Naive thymus-derived CD8-positive, alpha-beta T cell (primary cell): ENCODE results near the gene PARD3. TPM values are rescaled to one million over a fixed set of nuclear protein-coding genes. Genes with fewer than 3 reads are reported as not detected.
A peak's percentile ranks its signal among the peaks of the same experiment; 100 is the strongest.

Source experiments
- ATAC-seq, 2 donors: fragments of 150-1000 bp; cut with Tn5 transposase in 1 of 2; sonication (Bioruptor Pico), chemical (Tn5 transposase) in 1 of 2; 1 replicate in 1 of 2; 2 replicates in 1 of 2; pipeline ENCODE4 v1.10.0; 2021; ENCODE audit warnings: mild to moderate bottlenecking in 2 of 2, moderate library complexity in 2 of 2
- POLR2A ChIA-PET: fragments of 350-600 bp; sonication (Branson Sonifier 250); formaldehyde crosslinking; loops from one replicate; lab custom pipeline; 2021; ENCODE audit warnings: antibody characterized with exemption; lab: Charles Lee
- DNase-seq, 10 donors: peaks; one replicate each; pipeline versions ENCODE4 v3.0.0 to v3.0.0-alpha.2; 2020 to 2022
- H3K27ac Mint-ChIP-seq, 10 donors: one replicate each; pipeline ENCODE4 v1.8.0; 2020 to 2022; ENCODE audit warnings: mild to moderate bottlenecking in 10 of 10, mixed read lengths in 10 of 10, moderate library complexity in 4 of 10, inconsistent platforms in 1 of 10
- H3K27me3 Mint-ChIP-seq, 5 donors: one replicate each; pipeline ENCODE4 v1.8.0; 2021 to 2022; ENCODE audit warnings: mixed read lengths in 5 of 5
- H3K36me3 Mint-ChIP-seq, 3 donors: one replicate each; pipeline ENCODE4 v1.8.0; 2020 to 2022; ENCODE audit warnings: mixed read lengths in 3 of 3, mild to moderate bottlenecking in 2 of 3, inconsistent platforms in 1 of 3
- H3K4me1 Mint-ChIP-seq, 4 donors: one replicate each; pipeline ENCODE4 v1.8.0; 2021 to 2022; ENCODE audit warnings: mixed read lengths in 4 of 4
- H3K4me3 Mint-ChIP-seq, 10 donors: one replicate each; pipeline ENCODE4 v1.8.0; 2020 to 2022; ENCODE audit warnings: mild to moderate bottlenecking in 10 of 10, mixed read lengths in 10 of 10, moderate library complexity in 6 of 10, inconsistent platforms in 1 of 10
- H3K9me3 Mint-ChIP-seq, 9 donors: one replicate each; pipeline ENCODE4 v1.8.0; 2020 to 2022; ENCODE audit warnings: mixed read lengths in 9 of 9, mild to moderate bottlenecking in 3 of 9, inconsistent platforms in 1 of 9, moderate library complexity in 1 of 9
- polyA plus RNA-seq, 3 donors: library from polyadenylated mRNA; unstranded; fragments of 300-500 nt; fragmentation: Illumina TruSeq; gene quantifications; one replicate each; pipeline ENCODE4 v1.2.3, GENCODE V29; 2021
- total RNA-seq, 8 experiments: library from RNA in 2 of 8; stranded (reverse) in 2 of 8; gene quantifications; one replicate each; pipeline ENCODE4 v1.2.3 and lab custom pipeline; 2021 to 2026

PARD3 gene
- total and polyA plus RNA-seq, 5 experiments from 2014 or later = 0.10 to 0.51 (median 0.18) TPM

- H3K4me1 Mint-ChIP-seq = peaks cover 0 to 2% (median 0%) of the 10 kb centered on the region in 4 donors
Measured at GRCh38 chr10:34178756-34179155, 636.3 kb downstream of the PARD3 start.

GRCh38 chr10:34178196-34178595 lies 636.9 kb downstream of the PARD3 start:
- ATAC-seq (no peak), DNase-seq (no peak)
- H3K9me3 Mint-ChIP-seq = no peaks in the 10 kb centered on the region
- peaks cover 0 to 11% (median 0%) of the 10 kb centered on the region in 5 donors for H3K27me3 Mint-ChIP-seq
- H3K4me1 Mint-ChIP-seq = peaks cover 0 to 2% (median 0%) of the 10 kb centered on the region in 4 donors
- H3K36me3 Mint-ChIP-seq = no peaks in the 10 kb centered on the region
- POLR2A ChIA-PET = no interaction called here
- no peak overlapping the region for H3K4me3 Mint-ChIP-seq
- peak overlapping the region in 1 of 10 donors; percentile 54 for H3K27ac Mint-ChIP-seq

More at GRCh38 chr10:34178756-34179155, 636.3 kb downstream of the PARD3 start:
- Mint-ChIP-seq H3K36me3 (no peaks in the 10 kb centered on the region), H3K4me3 (no peak overlapping the region), H3K27me3 (peaks cover 0 to 11% (median 0%) of the 10 kb centered on the region in 5 donors), H3K9me3 (no peaks in the 10 kb centered on the region), H3K27ac (peak overlapping the region in 1 of 10 donors; percentile 54)
- POLR2A ChIA-PET = no interaction called here
- DNase-seq (no peak), ATAC-seq (no peak)

- no peaks in the 10 kb centered on the region for H3K36me3 Mint-ChIP-seq
- ATAC-seq (no peak), DNase-seq (no peak)
- POLR2A ChIA-PET = no interaction called here
- H3K27ac Mint-ChIP-seq = no peak overlapping the region
- peaks cover 0 to 2% (median 0%) of the 10 kb centered on the region in 4 donors for H3K4me1 Mint-ChIP-seq
- no peaks in the 10 kb centered on the region for H3K9me3 Mint-ChIP-seq
- no peak overlapping the region for H3K4me3 Mint-ChIP-seq
- H3K27me3 Mint-ChIP-seq = peaks cover 0 to 11% (median 0%) of the 10 kb centered on the region in 5 donors
Measured at GRCh38 chr10:34177445-34177844, 637.7 kb downstream of the PARD3 start.

GRCh38 chr10:34176351-34176750 lies 638.7 kb downstream of the PARD3 start:
- Mint-ChIP-seq H3K36me3 (no peaks in the 10 kb centered on the region), H3K9me3 (no peaks in the 10 kb centered on the region), H3K4me3 (no peak overlapping the region), H3K27me3 (peaks cover 0 to 11% (median 0%) of the 10 kb centered on the region in 5 donors), H3K27ac (no peak overlapping the region), H3K4me1 (peaks cover 0 to 2% (median 0%) of the 10 kb centered on the region in 4 donors)
- ATAC-seq (no peak), DNase-seq (no peak)
- POLR2A ChIA-PET = no interaction called here

- Mint-ChIP-seq H3K4me3 (no peak overlapping the region), H3K36me3 (no peaks in the 10 kb centered on the region), H3K4me1 (peaks cover 0 to 2% (median 0%) of the 10 kb centered on the region in 4 donors), H3K9me3 (peaks cover 0 to 9% (median 0%) of the 10 kb centered on the region in 9 donors), H3K27ac (no peak overlapping the region), H3K27me3 (peaks cover 0 to 11% (median 2%) of the 10 kb centered on the region in 5 donors)
- POLR2A ChIA-PET = no interaction called here
- ATAC-seq (no peak), DNase-seq (no peak)
Measured at GRCh38 chr10:34175121-34175520, 640.0 kb downstream of the PARD3 start.

- H3K4me1 Mint-ChIP-seq = peaks cover 0 to 2% (median 0%) of the 10 kb centered on the region in 4 donors
- no peak overlapping the region for H3K27ac Mint-ChIP-seq
- DNase-seq (no peak), ATAC-seq (no peak)
- peaks cover 0 to 13% (median 2%) of the 10 kb centered on the region in 5 donors for H3K27me3 Mint-ChIP-seq
- H3K4me3 Mint-ChIP-seq = no peak overlapping the region
- peaks cover 0 to 10% (median 0%) of the 10 kb centered on the region in 9 donors for H3K9me3 Mint-ChIP-seq
- POLR2A ChIA-PET = no interaction called here
- H3K36me3 Mint-ChIP-seq = no peaks in the 10 kb centered on the region
Measured at GRCh38 chr10:34172936-34173533, 642.1 kb downstream of the PARD3 start.

- H3K9me3 Mint-ChIP-seq = peaks cover 0 to 10% (median 0%) of the 10 kb centered on the region in 9 donors
- H3K36me3 Mint-ChIP-seq = no peaks in the 10 kb centered on the region
- POLR2A ChIA-PET = no interaction called here
- H3K4me3 Mint-ChIP-seq = no peak overlapping the region
- DNase-seq (no peak), ATAC-seq (no peak)
- no peaks in the 10 kb centered on the region for H3K4me1 Mint-ChIP-seq
- peaks cover 0 to 10% (median 2%) of the 10 kb centered on the region in 5 donors for H3K27me3 Mint-ChIP-seq
- no peak overlapping the region for H3K27ac Mint-ChIP-seq
Measured at GRCh38 chr10:34171957-34172527, 643.1 kb downstream of the PARD3 start.

GRCh38 chr10:34169677-34170076 lies 645.4 kb downstream of the PARD3 start:
- Mint-ChIP-seq H3K4me1 (no peaks in the 10 kb centered on the region), H3K4me3 (no peak overlapping the region), H3K27me3 (peaks cover 0 to 10% (median 2%) of the 10 kb centered on the region in 5 donors), H3K9me3 (peaks cover 0 to 10% (median 0%) of the 10 kb centered on the region in 9 donors), H3K36me3 (no peaks in the 10 kb centered on the region), H3K27ac (no peak overlapping the region)
- DNase-seq = no peak
- no peak for ATAC-seq
- POLR2A ChIA-PET = no interaction called here

GRCh38 chr10:34169131-34169530 lies 646.0 kb downstream of the PARD3 start:
- no peak overlapping the region for H3K27ac Mint-ChIP-seq
- POLR2A ChIA-PET = no interaction called here
- peaks cover 0 to 10% (median 0%) of the 10 kb centered on the region in 9 donors for H3K9me3 Mint-ChIP-seq
- H3K36me3 Mint-ChIP-seq = no peaks in the 10 kb centered on the region
- peaks cover 0 to 7% (median 2%) of the 10 kb centered on the region in 5 donors for H3K27me3 Mint-ChIP-seq
- DNase-seq = no peak
- no peak for ATAC-seq
- no peaks in the 10 kb centered on the region for H3K4me1 Mint-ChIP-seq
- H3K4me3 Mint-ChIP-seq = no peak overlapping the region

- POLR2A ChIA-PET = no interaction called here
- Mint-ChIP-seq H3K9me3 (peaks cover 0 to 10% (median 0%) of the 10 kb centered on the region in 9 donors), H3K4me1 (no peaks in the 10 kb centered on the region), H3K27ac (no peak overlapping the region), H3K27me3 (peaks cover 0 to 6% (median 2%) of the 10 kb centered on the region in 5 donors), H3K4me3 (no peak overlapping the region), H3K36me3 (no peaks in the 10 kb centered on the region)
- no peak for ATAC-seq
- no peak for DNase-seq
Measured at GRCh38 chr10:34168439-34168838, 646.7 kb downstream of the PARD3 start.

- no peak for ATAC-seq
- H3K4me1 Mint-ChIP-seq = no peaks in the 10 kb centered on the region
- no peak for DNase-seq
- peaks cover 0 to 9% (median 2%) of the 10 kb centered on the region in 5 donors for H3K27me3 Mint-ChIP-seq
- peaks cover 0 to 10% (median 0%) of the 10 kb centered on the region in 9 donors for H3K9me3 Mint-ChIP-seq
- no peak overlapping the region for H3K27ac Mint-ChIP-seq
- no peak overlapping the region for H3K4me3 Mint-ChIP-seq
- POLR2A ChIA-PET = no interaction called here
- no peaks in the 10 kb centered on the region for H3K36me3 Mint-ChIP-seq
Measured at GRCh38 chr10:34166823-34167222, 648.3 kb downstream of the PARD3 start.

- POLR2A ChIA-PET = no interaction called here
- Mint-ChIP-seq H3K27me3 (peaks cover 0 to 9% (median 2%) of the 10 kb centered on the region in 5 donors), H3K36me3 (no peaks in the 10 kb centered on the region), H3K9me3 (peaks cover 0 to 10% (median 0%) of the 10 kb centered on the region in 9 donors), H3K4me3 (no peak overlapping the region), H3K27ac (no peak overlapping the region), H3K4me1 (no peaks in the 10 kb centered on the region)
- DNase-seq (no peak), ATAC-seq (no peak)
Measured at GRCh38 chr10:34166354-34166753, 648.7 kb downstream of the PARD3 start.

- H3K36me3 Mint-ChIP-seq = no peaks in the 10 kb centered on the region
- POLR2A ChIA-PET = no interaction called here
Measured at GRCh38 chr10:34164029-34164428, 651.1 kb downstream of the PARD3 start.

More at GRCh38 chr10:34164029-34164428, 651.1 kb downstream of the PARD3 start:
- Mint-ChIP-seq H3K4me1 (no peaks in the 10 kb centered on the region), H3K4me3 (no peak overlapping the region), H3K27me3 (peaks cover 0 to 5% (median 2%) of the 10 kb centered on the region in 5 donors), H3K27ac (no peak overlapping the region), H3K9me3 (no peaks in the 10 kb centered on the region)
- ATAC-seq = no peak
- no peak for DNase-seq
